Fibroblast of skin of left quadriceps (primary cell): Measurements from ENCODE around the gene CYSRT1.

ENCODE experiments used
- DNase-seq, 2 experiments: peaks; one replicate each; pipeline ENCODE4 v3.0.0-alpha.2; 2013; ENCODE audit warnings: low read depth in 2 of 2

Gene CYSRT1

DNA sequence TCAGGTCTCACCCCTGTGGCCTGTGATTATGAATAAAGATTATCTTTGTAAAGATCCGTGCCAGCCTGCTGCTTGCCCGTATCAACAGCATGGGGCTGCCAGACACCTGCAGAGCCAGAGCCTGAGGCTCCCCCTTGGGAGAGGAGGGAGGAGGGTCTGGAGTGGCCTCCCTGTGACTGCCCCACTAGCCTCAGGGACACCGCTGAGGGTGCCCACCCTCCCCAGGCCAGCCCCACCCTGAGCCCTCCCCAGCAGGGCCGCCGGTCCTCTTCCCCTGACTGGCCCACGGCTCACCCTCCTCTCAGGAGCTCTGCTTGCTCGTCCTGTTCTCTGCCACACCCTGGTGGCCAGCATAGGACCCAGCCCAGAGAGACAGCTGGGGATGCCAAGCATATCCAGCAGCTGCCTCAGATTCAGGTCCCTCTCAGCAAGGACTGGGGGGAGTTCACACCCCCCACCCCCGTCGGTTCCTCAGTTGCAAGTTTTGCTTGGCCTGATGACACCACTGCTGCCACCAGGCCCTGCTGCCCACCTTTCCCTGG, 34.6 kb upstream of the CYSRT1 start:
- DNase-seq: no peak

DNA sequence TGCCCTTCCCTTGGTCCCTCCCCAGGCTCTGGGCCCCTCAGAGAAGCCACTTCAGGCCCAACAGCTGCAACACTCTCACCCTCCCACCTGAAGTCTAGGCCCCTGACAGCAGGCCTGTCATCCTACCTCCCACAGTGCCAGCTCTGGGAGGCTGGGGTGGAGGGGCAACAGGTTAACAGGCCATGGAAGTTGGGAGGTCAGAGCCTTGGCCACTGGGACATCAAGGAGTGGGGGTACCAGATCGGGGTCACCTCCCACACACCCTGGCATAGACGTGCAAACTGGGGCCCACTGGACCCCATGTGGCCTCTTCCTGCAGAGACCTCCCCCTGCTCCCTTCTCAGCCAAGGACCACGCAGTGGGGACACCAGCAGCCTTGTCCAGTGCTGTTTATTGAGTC, 33.7 kb upstream of the CYSRT1 start:
- DNase-seq: no peak

DNA sequence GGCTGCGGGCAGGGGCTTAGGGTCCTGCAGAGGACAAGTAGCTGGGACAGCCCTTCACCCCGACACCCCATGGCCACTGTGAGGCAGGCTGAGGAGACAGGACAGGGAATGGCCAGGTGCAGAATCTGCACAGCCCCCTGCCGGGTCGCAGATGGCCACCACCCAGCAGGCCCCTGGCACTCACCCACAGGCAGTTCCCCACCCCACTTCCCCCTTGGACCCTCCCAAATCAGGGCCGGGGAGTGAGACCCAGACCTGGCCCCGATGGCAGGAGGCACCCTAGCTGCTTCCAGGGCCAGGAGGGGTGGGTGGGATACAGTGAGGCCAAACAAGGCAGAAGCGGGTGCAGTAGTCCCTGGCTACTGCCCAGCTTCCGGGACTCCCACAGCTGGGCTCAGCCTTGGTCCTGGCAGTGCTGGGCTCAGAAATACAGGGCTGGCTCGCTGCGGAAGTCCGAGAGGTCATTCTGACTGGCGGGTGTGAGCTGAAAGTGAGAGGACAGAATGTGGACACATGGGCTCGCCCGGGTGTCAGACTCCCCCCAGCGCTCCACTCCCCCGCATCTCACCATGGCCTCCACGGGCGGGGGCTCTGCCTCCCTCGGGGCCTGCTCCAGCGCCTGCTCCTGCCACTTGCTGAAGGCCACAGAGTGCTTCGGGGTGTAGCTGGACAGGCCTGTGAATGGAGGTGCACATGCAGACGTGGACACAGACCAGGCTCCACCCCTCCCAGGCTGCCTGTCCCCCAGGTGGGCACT, 33.1 kb upstream of the CYSRT1 start:
- DNase-seq: no peak

DNA sequence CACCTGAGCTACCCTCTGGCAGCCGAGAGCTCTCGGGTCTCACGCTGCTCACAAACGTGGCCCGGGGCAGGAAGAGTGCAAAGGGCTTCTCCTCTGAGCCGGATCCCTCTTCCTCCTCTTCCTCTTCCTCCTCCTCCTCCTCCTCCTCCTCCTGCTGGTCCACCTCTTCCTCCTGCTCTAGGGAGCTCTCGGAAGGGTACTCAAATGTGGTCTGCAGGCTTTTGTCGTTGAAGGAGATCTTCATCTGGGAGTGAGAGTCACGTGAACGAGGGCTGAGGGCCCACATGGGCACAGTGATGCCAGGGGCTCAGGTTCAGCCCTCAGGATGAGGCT, 32.6 kb upstream of the CYSRT1 start:
- DNase-seq: no peak

DNA sequence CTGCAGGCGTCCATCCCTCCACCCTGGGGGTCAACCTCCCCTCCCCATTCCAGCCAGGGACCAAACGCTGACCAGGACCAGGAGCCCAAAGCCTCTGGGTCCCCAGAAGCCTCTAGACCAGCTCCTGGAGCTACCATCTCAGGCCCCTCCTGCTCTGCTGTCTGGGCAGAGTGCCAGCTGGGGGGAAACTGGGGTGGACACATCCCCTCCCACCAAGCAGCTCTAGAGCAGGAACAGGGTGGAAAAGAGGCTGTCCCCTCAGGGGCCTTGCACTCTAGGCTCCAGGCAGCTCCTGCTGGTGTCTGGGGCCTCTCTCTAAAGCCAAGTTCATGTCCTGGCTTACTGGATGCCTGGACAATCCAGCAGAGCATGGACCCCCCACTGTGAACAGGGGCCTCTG, 32.1 kb upstream of the CYSRT1 start:
- DNase-seq: no peak

DNA sequence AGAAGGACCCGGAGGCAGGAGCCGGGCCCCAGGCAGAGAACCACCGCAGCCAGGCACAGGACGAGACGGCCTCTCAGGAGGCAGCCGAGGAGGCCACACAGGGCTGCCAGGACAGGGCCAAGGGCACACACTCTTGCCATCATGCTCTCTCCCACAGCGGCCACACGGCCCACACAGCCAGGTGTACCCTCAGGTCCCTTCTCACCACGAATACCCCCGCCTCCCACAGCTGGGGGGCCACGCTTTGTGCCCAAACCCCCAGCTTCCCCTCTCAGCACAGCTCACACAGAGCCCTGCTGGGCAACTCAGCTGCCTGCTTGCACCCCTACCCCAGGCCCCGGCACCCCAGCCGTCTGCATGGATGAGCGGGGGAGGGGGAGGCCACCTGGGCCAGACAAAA, 31.2 kb upstream of the CYSRT1 start:
- no peak for DNase-seq

DNA sequence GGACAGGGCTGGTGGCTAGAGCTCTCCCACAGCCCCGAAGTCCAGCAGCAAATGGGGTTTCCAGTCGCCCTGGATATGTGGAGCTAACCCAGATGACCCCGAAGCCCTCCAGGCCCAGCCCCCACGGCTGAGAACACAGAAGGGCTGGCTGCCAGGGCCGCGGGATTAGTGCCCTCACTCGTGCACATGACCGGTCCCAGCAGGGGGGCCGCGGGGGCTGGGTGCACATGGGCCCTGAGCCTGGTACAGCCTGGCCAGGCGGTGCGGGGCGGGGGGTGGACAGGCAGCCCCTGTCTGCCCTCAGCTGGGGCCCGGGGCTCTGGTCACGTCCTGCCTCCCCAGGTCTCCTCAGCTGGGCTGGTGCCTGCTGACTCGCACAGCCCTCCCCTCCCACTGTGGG, 30.6 kb upstream of the CYSRT1 start:
- no peak for DNase-seq

DNA sequence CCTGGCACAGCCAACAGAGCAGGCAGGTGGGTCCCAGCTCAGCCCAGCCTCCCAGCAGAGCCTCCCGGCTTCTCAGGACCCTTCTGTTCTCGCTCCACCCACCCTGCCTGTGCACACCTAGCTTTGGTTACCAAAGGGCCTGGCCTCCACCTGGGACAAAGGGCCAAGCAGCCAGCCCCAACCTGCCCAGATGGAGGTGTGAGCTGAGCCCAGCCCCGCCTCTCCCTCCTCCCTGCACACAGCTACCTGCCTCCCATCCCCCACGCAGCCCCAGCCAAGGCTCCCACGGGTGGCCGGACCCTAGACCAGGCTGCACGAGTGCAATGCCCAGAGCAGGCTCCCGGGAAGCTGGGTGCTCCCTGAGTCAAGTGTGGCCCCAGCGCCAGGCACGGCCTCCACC, 30.1 kb upstream of the CYSRT1 start:
- DNase-seq: no peak

DNA sequence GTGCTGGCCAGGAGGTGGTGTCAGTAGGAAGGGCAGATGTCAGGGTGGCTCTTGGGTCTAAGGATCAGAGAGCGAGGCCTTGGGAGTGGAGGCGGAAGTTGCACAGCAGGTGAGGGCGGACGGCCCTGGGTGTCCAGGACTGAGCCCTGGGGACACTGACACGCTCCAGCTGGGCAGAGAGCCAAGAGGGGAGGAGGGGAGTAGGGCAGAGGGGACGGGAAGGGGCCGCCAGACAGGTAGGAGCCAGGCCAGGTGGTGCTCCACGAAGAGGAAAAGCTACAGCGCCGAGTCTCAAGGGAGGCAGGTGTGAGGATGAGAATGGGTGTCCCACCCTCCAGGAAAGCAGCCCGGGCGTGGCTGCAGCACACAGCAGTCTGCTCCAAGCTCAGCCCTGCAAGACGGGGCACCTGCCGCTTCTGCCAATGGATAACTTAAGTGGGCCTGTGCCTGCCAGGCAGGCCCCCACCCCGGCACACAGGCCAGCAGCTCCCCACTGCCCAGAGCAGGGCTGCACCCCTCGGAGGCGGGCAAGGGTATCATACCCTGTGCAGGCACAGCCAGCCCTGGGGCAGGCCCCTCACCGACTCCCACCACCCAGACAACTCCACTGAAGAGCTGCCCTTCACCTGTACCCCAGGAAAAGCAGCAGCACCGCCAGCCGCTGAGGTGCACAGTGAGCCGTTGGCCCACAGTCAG, 29.3 kb upstream of the CYSRT1 start:
- no peak for DNase-seq

DNA sequence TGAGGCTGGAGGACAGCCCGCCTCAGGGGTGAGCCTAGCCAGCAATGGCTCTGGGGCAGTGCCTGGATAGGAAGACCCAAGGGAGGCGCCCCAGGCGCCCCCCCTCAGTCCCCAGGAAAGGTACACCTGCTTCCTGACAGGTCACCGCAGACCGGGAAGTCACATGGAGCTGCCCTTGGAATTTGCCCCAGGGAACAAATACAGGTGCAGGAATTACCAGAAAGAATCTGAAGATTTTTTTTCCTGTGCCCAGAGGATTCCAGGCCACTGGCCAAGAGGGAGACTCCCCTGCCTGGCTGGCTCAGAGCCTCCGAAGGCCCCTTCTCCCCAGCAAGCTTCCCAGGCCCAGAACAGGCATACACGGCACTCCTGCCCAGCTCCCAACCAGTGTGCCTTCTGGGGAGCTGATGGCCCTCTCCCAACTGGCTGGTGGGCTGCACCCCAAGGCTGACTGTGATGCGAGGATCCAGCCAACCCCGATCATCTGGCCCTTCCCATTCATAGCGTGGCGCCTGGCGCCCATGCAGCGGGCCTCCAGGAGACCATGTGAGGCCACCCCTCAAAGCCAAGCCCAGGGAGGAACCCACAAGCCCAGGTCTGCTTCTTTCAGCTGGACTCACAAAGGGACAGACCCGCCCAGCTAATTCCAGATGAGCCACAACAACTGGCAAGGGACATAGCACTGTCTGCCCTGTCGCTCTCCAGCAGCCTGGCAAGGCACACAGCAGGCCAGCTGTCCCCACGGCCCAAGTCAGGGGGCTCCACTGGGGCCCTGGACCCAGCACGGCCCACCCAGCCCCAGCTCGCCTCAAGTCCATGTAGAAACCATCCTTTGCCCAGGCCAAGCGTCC, 26.7 kb upstream of the CYSRT1 start:
- no peak for DNase-seq

DNA sequence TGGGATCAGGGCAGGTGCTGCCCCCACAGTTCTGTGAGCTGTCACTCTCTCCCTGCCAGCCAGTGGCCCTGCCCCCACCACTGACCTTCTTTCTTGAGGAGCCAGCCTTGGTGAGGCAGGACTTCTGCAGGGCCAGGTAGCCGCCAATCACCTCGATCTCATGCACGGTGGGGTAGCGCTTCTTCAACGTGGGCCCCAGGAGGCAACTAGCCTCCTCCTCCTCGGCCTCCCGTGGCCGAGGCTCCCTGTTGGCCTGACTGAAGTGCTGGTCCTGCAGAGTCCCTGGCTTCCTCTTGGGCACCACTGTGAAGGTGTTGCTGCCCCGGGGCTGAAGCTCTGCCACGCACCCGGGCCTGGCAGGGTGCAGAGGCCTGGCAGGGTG, 26.1 kb upstream of the CYSRT1 start:
- DNase-seq: no peak

DNA sequence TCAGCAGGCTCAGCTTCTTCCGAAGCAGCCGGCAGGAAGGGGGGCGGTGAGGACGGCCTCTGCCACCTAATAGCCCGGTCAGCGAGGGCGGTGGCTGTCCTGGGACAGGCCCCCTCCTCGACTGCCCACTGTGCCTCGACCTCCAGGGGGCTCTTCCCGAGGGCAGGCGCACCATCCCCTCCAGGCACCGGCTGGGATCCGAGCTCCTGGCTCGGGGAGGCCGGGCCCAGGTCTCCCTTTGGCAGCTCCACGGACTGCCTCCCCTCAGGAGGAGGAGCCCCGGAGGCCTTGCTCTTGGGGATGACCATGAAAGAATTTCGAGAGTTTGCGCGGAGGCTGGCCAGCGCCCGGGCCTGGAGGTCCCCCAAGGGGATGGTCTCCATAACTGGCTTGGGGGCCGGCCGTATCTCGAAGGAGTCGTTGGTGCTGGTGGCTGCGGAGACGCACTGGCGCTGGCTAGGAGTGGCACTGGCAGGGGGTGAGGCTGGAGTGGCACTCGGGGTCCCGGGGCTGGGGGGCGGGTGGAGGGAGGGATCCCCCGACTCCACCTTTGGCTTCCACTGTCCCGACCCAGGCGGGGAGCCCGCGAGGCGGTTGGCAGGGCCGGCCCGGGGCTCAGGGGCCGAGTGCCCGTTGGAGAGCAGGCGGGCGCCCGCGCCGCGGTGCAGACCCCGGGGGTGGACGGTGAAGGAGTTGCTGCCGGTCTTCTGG, 25.4 kb upstream of the CYSRT1 start:
- DNase-seq: no peak

DNA sequence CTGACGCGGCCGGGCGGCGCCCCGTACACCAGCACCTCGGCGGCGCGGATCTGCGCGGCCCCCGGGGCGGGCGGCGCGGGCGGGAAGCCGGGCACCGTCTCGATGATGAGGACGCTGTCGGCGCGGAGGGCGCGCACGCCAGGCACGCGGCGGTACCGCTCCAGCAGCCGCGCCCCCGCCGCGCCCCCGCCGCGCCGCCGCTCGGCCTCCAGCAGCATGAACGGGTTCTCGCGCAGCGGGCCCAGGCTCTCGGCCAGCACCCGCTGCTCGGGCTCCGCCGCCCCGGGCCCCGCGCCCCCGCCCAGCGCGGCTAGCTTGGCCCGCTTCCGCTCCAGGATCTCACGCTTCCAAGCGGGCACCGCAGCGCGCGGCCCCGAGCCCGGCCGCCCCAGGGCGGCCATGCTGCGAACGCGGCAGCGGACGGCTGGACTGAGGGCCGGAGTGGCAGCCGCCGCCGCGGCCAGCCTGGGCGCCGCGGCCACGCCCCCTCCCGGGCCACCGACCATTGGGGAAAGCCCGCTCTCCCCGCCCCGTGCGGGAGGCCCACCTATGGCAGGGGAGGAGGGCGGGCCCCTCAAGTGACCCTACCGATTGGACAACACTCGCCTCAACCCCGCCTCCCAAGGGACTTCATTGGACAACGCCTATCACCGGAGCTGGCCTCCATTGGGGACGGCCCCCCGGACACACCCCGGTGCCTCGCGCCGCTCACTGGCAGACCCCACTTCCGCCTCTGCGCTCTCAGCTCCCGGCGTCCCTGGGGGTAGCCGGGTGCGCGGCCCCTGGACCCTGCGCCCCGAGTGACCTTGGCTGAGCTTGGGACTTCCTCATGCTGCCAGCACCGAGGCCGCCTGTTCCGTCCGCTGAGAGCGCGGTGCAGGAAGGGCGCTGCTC, 24.4 kb upstream of the CYSRT1 start, which contains the start of gene TPRN:
Gene TPRN (minus strand): TSS at position 431 of the 894 bp plus-strand sequence. CDS start 30 bp downstream, at position 401.
- peak; percentile 99 for DNase-seq

DNA sequence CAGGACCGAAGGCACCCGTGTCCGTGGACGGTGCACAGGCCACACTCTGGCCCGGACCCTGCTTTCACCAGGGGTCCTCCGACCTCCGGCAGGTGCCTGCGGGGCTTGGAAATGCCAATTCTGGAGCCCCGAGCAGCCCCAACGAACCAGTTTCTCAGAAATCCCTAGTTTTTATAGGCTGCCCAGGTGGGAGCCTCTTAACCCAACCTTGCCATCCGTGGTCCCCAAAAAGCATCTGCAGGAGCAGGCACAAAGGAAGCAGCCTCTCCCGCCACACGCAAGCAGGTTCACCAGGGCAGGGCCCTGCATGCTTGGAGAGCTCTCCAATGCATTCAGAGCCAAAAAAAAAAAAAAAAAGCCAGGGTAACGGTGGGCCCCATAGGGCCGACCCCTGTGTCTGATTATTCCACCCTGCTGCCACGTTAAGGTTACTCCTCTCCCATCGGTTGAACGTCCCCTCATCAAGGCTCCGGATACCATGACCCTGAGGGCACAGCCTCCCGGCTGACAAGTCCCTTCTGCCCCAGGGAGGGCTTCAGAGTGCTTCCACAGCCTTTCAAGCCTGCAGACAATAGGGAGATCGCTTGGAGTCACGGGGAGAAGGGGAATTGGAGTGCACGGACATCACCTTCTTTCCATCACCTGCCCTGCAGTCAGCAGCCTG, 23.6 kb upstream of the CYSRT1 start:
- no peak for DNase-seq

DNA sequence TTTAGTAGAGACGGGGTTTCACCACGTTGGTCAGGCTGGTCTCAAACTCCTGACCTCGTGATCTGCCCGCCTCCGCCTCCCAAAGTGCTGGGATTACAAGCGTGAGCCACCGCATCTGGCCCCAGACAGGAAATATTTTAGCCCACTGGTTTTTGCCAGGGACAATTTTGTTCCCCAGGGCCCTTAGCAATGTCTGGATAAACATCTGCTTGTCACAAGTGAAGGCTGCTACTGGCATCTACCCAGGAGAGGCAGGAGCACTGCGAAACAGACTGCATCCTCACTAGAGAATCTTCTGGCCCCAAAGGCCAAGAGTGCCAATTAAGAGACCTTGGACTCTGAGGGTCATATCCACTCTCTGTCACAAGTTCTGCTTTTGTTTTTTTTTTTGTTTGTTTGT, 22.0 kb upstream of the CYSRT1 start:
- no peak for DNase-seq

DNA sequence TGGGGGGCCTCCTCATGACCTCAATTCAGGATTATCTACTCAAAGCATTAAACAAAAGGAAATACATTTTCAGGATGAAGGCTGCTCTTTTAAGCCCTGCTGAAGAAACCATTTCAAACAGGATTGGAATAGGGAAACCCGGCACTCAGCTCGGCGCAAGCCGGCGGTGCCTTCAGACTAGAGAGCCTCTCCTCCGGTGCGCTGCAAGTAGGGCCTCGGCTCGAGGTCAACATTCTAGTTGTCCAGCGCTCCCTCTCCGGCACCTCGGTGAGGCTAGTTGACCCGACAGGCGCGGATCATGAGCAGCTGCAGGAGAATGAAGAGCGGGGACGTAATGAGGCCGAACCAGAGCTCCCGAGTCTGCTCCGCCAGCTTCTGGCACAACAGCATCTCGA, 20.2 kb upstream of the CYSRT1 start:
- no peak for DNase-seq

DNA sequence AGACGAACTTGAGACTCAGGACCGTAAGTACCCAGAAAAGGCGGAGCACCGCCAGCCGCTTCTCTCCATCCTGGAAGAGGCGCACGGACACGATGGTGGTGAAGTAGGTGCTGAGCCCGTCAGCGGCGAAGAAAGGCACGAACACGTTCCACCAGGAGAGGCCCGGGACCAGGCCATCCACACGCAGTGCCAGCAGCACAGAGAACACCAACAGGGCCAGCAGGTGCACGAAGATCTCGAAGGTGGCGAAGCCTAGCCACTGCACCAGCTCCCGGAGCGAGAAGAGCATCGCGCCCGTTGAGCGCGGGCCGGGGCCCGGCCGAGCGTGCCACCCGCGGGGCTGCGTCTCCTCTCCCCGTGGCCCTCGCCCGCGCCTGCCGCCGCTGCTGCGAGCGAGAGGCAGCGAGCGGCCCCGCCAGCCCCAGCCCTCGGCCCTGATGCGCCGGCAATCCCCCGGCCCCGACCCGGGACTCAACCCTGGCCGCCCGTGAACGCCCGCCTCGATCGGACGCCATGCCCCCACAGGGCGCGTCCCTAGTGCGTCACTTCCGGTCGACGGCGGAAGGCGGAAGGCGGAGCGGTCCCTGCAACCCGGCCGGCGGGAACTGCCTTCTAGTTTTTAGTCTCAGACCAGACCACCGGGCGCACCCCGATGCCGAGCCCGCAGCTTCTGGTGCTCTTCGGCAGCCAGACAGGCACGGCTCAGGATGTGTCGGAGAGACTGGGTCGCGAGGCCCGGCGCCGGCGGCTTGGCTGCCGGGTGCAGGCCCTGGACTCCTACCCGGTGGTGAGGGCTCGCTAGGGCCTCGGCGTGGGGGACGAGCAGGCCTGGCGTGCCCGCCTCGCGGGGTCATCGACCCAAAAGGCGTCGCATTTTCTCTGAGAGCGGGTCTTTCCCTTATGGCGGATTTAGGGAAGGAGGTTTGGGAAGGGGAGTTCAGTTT, 19.6 kb upstream of the CYSRT1 start, which contains the start of the genes NDOR1 and TMEM203:
Gene NDOR1 (plus strand): TSS at position 575 of the 944 bp plus-strand sequence. CDS start 78 bp downstream, at position 653.
Gene TMEM203 (minus strand): TSS at position 523 of the 944 bp plus-strand sequence. CDS start 234 bp downstream, at position 289.
- DNase-seq: peak; percentile 57 to 58

DNA sequence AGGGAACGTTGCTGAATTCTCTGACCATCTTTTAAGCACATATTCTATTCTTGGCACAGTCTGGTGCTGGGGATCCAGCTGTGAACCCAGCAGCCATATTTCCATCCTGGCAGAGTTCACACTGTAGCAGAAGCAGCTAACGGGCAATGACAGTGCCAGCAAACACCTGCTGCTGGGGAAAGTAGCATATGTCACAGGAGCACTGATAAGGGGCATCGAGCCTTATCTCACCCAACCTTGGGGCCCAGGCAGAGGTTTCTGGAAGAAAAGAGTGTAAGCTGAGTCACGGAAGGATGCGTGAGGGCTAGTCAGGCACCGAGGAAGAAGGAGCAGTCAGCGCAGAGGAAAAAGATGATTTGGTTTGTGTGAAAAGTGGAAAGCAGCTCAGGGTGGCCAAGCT, 18.4 kb upstream of the CYSRT1 start:
- no peak for DNase-seq

DNA sequence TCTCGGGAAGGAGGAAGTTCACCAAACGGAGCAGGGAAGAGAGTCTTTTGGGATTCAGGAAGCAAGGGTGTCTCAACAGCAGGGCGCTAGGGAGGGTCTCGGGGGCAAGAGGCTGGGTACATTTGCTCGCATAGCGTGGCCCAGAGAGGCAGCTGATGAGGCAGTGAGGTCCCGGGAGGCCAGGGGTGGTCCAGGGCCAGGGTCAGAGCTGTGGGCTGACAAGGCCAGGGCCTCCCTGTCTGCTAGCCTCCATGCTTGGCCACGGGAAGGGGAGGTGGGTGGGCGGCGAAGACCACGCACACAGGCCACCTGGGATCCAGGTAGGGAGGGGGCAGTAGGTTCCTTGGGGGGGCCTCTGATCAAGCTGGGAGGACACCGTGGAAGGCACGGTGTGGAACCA, 13.4 kb upstream of the CYSRT1 start:
- DNase-seq: no peak
